Frontal cortex (tissue), 4 donors: ENCODE results near the gene FOXK1. TPM values are rescaled to one million over a fixed set of nuclear protein-coding genes. Genes with fewer than 3 reads are reported as not detected.

Experiments
- DNase-seq, 2 donors: peaks; one replicate each; pipeline ENCODE4 v3.0.0; 2012; ENCODE audit warnings: low spot score in 2 of 2
- FAIRE-seq: peaks from 2 replicates; lab custom pipeline; 2012; peaks lifted over from hg19 to GRCh38; lab: Jason Lieb, UNC
- total RNA-seq: library from RNA; depleted of rRNA; stranded (reverse); fragments of >200 nt; gene quantifications from one replicate; pipeline ENCODE4 v1.2.3, GENCODE V29; 2014
- donor health status: control.
- donor health status: control.
- donor health status: control.

Gene FOXK1
- total RNA-seq, 1 donor from 2014 or later, result 17.5 TPM

- FAIRE-seq (no peak), DNase-seq (no peak)
Observed at GRCh38 chr7:4755045-4755444, 73.0 kb downstream of the FOXK1 start.

GRCh38 chr7:4758111-4758510 lies 76.0 kb downstream of the FOXK1 start:
- FAIRE-seq (no peak), DNase-seq (no peak)

GRCh38 chr7:4758791-4759190 lies 76.7 kb downstream of the FOXK1 start:
- FAIRE-seq (no peak), DNase-seq (peak in 1 of 2 donors; percentile 59)

- FAIRE-seq (no peak), DNase-seq (no peak)
Observed at GRCh38 chr7:4759211-4759610, 77.1 kb downstream of the FOXK1 start.

GRCh38 chr7:4760952-4761351 lies 78.9 kb downstream of the FOXK1 start:
- FAIRE-seq, result no peak
- DNase-seq, result no peak

GRCh38 chr7:4762121-4763055 lies 80.3 kb downstream of the FOXK1 start:
- no peak for FAIRE-seq
- no peak for DNase-seq

- no peak for FAIRE-seq
- no peak for DNase-seq
Observed at GRCh38 chr7:4763091-4763793, 81.1 kb downstream of the FOXK1 start.

- DNase-seq (peak in 1 of 2 donors; percentile 39), FAIRE-seq (no peak)
Observed at GRCh38 chr7:4763794-4764185, 81.7 kb downstream of the FOXK1 start.

- FAIRE-seq (no peak), DNase-seq (no peak)
Observed at GRCh38 chr7:4764402-4765007, 82.4 kb downstream of the FOXK1 start.

- no peak for FAIRE-seq
- DNase-seq, result peak in 1 of 2 donors; percentile 34
Observed at GRCh38 chr7:4765776-4766490, 83.8 kb downstream of the FOXK1 start.

GRCh38 chr7:4766666-4767519 lies 84.8 kb downstream of the FOXK1 start:
- no peak for FAIRE-seq
- no peak for DNase-seq

- DNase-seq (no peak), FAIRE-seq (no peak)
Observed at GRCh38 chr7:4768597-4769569, 86.8 kb downstream of the FOXK1 start.

GRCh38 chr7:4769761-4770160 lies 87.7 kb downstream of the FOXK1 start:
- FAIRE-seq (no peak), DNase-seq (no peak)

GRCh38 chr7:4770886-4771285 lies 88.8 kb downstream of the FOXK1 start:
- no peak for DNase-seq
- no peak for FAIRE-seq

- DNase-seq (no peak), FAIRE-seq (no peak)
Observed at GRCh38 chr7:4771737-4772136, 89.6 kb downstream of the FOXK1 start.

- no peak for DNase-seq
- FAIRE-seq, result no peak
Observed at GRCh38 chr7:4772306-4772705, 90.2 kb downstream of the FOXK1 start.

GRCh38 chr7:4774007-4774406 lies 91.9 kb downstream of the FOXK1 start:
- DNase-seq (no peak), FAIRE-seq (no peak)

- no peak for FAIRE-seq
Observed at GRCh38 chr7:4774658-4775249, 92.7 kb downstream of the FOXK1 start.

More at GRCh38 chr7:4774658-4775249, 92.7 kb downstream of the FOXK1 start:
- no peak for DNase-seq
